CD4-positive, CD25-positive, alpha-beta regulatory T cell (primary cell): ENCODE results near the gene PLCG2. TPM values are rescaled to one million over a fixed set of nuclear protein-coding genes. Genes with fewer than 3 reads are reported as not detected.
"Not testable (repeated sequence)": the region's sequence is repeated elsewhere in the genome, so short reads cannot be mapped to it uniquely, and the experiment has no call there.

Experiments
- ATAC-seq, 2 donors: fragments of 150-1000 bp; cut with Tn5 transposase; one replicate each; pipeline ENCODE4 v1.10.0; 2021; ENCODE audit warnings: low read depth in 2 of 2, moderate number of reproducible peaks in 2 of 2, moderate library complexity in 1 of 2
- DNase-seq, 3 donors: peaks; one replicate each; pipeline versions ENCODE4 v3.0.0 to v3.0.0-alpha.2; 2012 to 2022; ENCODE audit warnings: mixed read lengths in 1 of 3
- H3K27ac ChIP-seq: one replicate; pipeline ENCODE4 v1.7.0; 2013; ENCODE audit warnings: mild to moderate bottlenecking, low read length; ENCODE audit not compliant: insufficient read depth, poor library complexity, severe bottlenecking
- H3K27me3 ChIP-seq: one replicate; pipeline ENCODE4 v1.7.0; 2013; ENCODE audit warnings: low read length; ENCODE audit not compliant: control insufficient read depth, insufficient read depth
- H3K36me3 ChIP-seq: one replicate; pipeline ENCODE4 v1.7.0; 2013; ENCODE audit warnings: mild to moderate bottlenecking, low read length, moderate library complexity; ENCODE audit not compliant: control insufficient read depth, insufficient read depth
- H3K4me1 ChIP-seq: 2 replicates; pipeline ENCODE4 v1.7.0; 2013; ENCODE audit warnings: mild to moderate bottlenecking, low read length; ENCODE audit not compliant: insufficient read depth, control insufficient read depth, poor library complexity, severe bottlenecking
- H3K4me3 ChIP-seq: one replicate; pipeline ENCODE4 v1.7.0; 2013; ENCODE audit warnings: low read depth, mild to moderate bottlenecking, low read length, moderate library complexity
- H3K9me3 ChIP-seq, 2 experiments: 1 replicate in 1 of 2; 2 replicates in 1 of 2; pipeline ENCODE4 v1.7.0; 2013; ENCODE audit warnings: low read length in 2 of 2, mild to moderate bottlenecking in 1 of 2, moderate library complexity in 1 of 2; ENCODE audit not compliant: control insufficient read depth in 2 of 2
- H3K27ac Mint-ChIP-seq, 3 donors: one replicate each; pipeline ENCODE4 v1.8.0; 2020 to 2022; ENCODE audit warnings: mild to moderate bottlenecking in 3 of 3, mixed read lengths in 3 of 3, moderate library complexity in 2 of 3
- H3K27me3 Mint-ChIP-seq: one replicate; pipeline ENCODE4 v1.8.0; 2022; ENCODE audit warnings: mild to moderate bottlenecking, mixed read lengths
- H3K36me3 Mint-ChIP-seq: one replicate; pipeline ENCODE4 v1.8.0; 2020; ENCODE audit warnings: mixed read lengths
- H3K4me1 Mint-ChIP-seq, 4 donors: one replicate each; pipeline ENCODE4 v1.8.0; 2020 to 2022; ENCODE audit warnings: mixed read lengths in 4 of 4, mild to moderate bottlenecking in 1 of 4
- H3K4me3 Mint-ChIP-seq, 4 donors: one replicate each; pipeline ENCODE4 v1.8.0; 2020 to 2022; ENCODE audit warnings: mild to moderate bottlenecking in 4 of 4, mixed read lengths in 4 of 4, moderate library complexity in 3 of 4
- H3K9me3 Mint-ChIP-seq, 7 donors: one replicate each; pipeline ENCODE4 v1.8.0; 2020 to 2022; ENCODE audit warnings: mixed read lengths in 7 of 7, mild to moderate bottlenecking in 3 of 7, moderate library complexity in 2 of 7
- polyA plus RNA-seq, 4 donors: library from polyadenylated mRNA; unstranded; fragments of 300-500 nt; fragmentation: Illumina TruSeq; gene quantifications; one replicate each; pipeline ENCODE4 v1.2.3, GENCODE V29; 2021
- total RNA-seq: library from RNA; stranded (reverse); gene quantifications from one replicate; pipeline ENCODE4 v1.2.3, GENCODE V29; 2022

PLCG2 gene
- total and polyA plus RNA-seq, 5 donors from 2014 or later: 0.59 to 3.8 (median 1.3) TPM; not detected in 1

- H3K4me3 ChIP-seq, H3K27ac Mint-ChIP-seq, H3K36me3 ChIP-seq, H3K4me3 Mint-ChIP-seq, ATAC-seq, DNase-seq, H3K4me1 ChIP-seq, H3K9me3 ChIP-seq, H3K36me3 Mint-ChIP-seq, H3K27ac ChIP-seq, H3K27me3 Mint-ChIP-seq, H3K4me1 Mint-ChIP-seq, H3K9me3 Mint-ChIP-seq, H3K27me3 ChIP-seq: not testable (repeated sequence)
Observed at GRCh38 chr16:81877490-81877889, 98.4 kb downstream of the PLCG2 start.

GRCh38 chr16:81878529-81878928, 99.4 kb downstream of the PLCG2 start:
- DNase-seq (no peak), ATAC-seq (no peak)
- Mint-ChIP-seq H3K9me3 (no peaks in the 10 kb centered on the region), H3K4me3 (no peak overlapping the region), H3K4me1 (peaks cover 0 to 3% (median 2%) of the 10 kb centered on the region in 4 donors), H3K27me3 (no peaks in the 10 kb centered on the region), H3K36me3 (no peaks in the 10 kb centered on the region), H3K27ac (no peak overlapping the region)
- no peak overlapping the region for H3K4me3 ChIP-seq
- H3K36me3 ChIP-seq: no peaks in the 10 kb centered on the region
- no peaks in the 10 kb centered on the region for H3K4me1 ChIP-seq
- H3K27me3 ChIP-seq: no peaks in the 10 kb centered on the region
- no peak overlapping the region for H3K27ac ChIP-seq
- H3K9me3 ChIP-seq: no peaks in the 10 kb centered on the region

- Histone ChIP-seq H3K27ac (no peak overlapping the region), H3K36me3 (no peaks in the 10 kb centered on the region), H3K27me3 (no peaks in the 10 kb centered on the region), H3K9me3 (no peaks in the 10 kb centered on the region), H3K4me1 (no peaks in the 10 kb centered on the region), H3K4me3 (no peak overlapping the region)
- H3K27ac Mint-ChIP-seq: no peak overlapping the region
- H3K27me3 Mint-ChIP-seq: no peaks in the 10 kb centered on the region
- no peaks in the 10 kb centered on the region for H3K9me3 Mint-ChIP-seq
- ATAC-seq: no peak
- peak in 1 of 3 donors; percentile 11 for DNase-seq
- H3K4me1 Mint-ChIP-seq: no peaks in the 10 kb centered on the region
- H3K36me3 Mint-ChIP-seq: no peaks in the 10 kb centered on the region
- no peak overlapping the region for H3K4me3 Mint-ChIP-seq
Observed at GRCh38 chr16:81879625-81880024, 100.5 kb downstream of the PLCG2 start.

- no peaks in the 10 kb centered on the region for H3K27me3 ChIP-seq
- H3K9me3 ChIP-seq: no peaks in the 10 kb centered on the region
- ATAC-seq (no peak), DNase-seq (no peak)
- no peaks in the 10 kb centered on the region for H3K27me3 Mint-ChIP-seq
- H3K4me1 ChIP-seq: no peaks in the 10 kb centered on the region
- no peaks in the 10 kb centered on the region for H3K36me3 ChIP-seq
- no peak overlapping the region for H3K4me3 ChIP-seq
- H3K9me3 Mint-ChIP-seq: no peaks in the 10 kb centered on the region
- H3K4me3 Mint-ChIP-seq: no peak overlapping the region
- no peak overlapping the region for H3K27ac Mint-ChIP-seq
- no peaks in the 10 kb centered on the region for H3K4me1 Mint-ChIP-seq
- H3K36me3 Mint-ChIP-seq: no peaks in the 10 kb centered on the region
- no peak overlapping the region for H3K27ac ChIP-seq
Observed at GRCh38 chr16:81880816-81881215, 101.7 kb downstream of the PLCG2 start.

DNA sequence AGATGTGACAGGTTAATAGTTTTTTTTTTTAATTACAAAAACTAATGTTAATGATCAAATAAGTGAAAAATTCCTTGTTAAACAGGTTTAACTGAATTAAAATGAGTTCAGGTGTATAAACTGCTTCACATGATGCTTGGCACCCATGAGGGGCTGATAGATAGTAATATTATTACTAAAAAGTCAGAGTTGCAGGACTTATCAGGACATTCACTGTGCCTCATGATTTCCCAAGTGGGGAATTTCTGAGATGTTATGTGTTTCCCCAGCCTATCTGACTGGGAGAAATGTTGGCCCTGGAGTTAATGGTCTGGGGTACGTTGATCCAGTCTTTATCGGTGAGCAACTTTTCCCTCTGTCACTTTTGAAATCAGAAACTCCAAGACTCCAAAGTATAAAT, 102.1 kb downstream of the PLCG2 start:
- Mint-ChIP-seq H3K4me3 (no peak overlapping the region), H3K9me3 (no peaks in the 10 kb centered on the region), H3K4me1 (no peaks in the 10 kb centered on the region), H3K27ac (no peak overlapping the region), H3K36me3 (no peaks in the 10 kb centered on the region), H3K27me3 (no peaks in the 10 kb centered on the region)
- no peaks in the 10 kb centered on the region for H3K36me3 ChIP-seq
- DNase-seq: no peak
- H3K9me3 ChIP-seq: no peaks in the 10 kb centered on the region
- no peak overlapping the region for H3K27ac ChIP-seq
- H3K4me1 ChIP-seq: no peaks in the 10 kb centered on the region
- H3K4me3 ChIP-seq: no peak overlapping the region
- no peak for ATAC-seq
- no peaks in the 10 kb centered on the region for H3K27me3 ChIP-seq

GRCh38 chr16:81882559-81882958, 103.5 kb downstream of the PLCG2 start:
- ATAC-seq: no peak
- no peaks in the 10 kb centered on the region for H3K36me3 ChIP-seq

DNA sequence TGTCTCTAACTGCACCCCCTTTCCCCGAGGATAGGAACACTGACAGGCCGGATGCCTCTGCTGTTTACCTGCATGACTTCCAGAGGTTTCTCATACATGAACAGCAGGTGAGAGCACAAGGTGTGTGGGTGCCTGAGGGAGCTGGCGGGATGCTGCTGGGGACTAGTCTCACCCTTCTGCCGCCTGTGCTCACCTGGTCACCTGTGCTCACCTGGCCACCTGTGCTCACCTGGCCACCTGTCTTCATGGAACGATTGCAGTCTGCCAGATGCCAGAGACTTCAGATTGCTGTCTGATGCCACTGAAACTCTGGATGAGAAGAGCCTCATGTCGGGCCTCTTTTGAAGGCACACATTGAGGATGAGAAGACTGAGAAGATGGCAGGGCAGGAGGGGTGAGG, 104.1 kb downstream of the PLCG2 start:
- no peaks in the 10 kb centered on the region for H3K27me3 ChIP-seq
- Mint-ChIP-seq H3K4me3 (no peak overlapping the region), H3K36me3 (no peaks in the 10 kb centered on the region), H3K27me3 (no peaks in the 10 kb centered on the region), H3K9me3 (no peaks in the 10 kb centered on the region), H3K27ac (no peak overlapping the region), H3K4me1 (no peaks in the 10 kb centered on the region)
- no peak overlapping the region for H3K4me3 ChIP-seq
- H3K27ac ChIP-seq: no peak overlapping the region
- H3K4me1 ChIP-seq: no peaks in the 10 kb centered on the region
- DNase-seq (no peak), ATAC-seq (no peak)
- no peaks in the 10 kb centered on the region for H3K36me3 ChIP-seq
- no peaks in the 10 kb centered on the region for H3K9me3 ChIP-seq

More at GRCh38 chr16:81882559-81882958, 103.5 kb downstream of the PLCG2 start:
- Histone ChIP-seq H3K27me3 (no peaks in the 10 kb centered on the region), H3K27ac (no peak overlapping the region), H3K4me3 (no peak overlapping the region), H3K9me3 (no peaks in the 10 kb centered on the region), H3K4me1 (no peaks in the 10 kb centered on the region)
- no peak overlapping the region for H3K27ac Mint-ChIP-seq
- DNase-seq: no peak
- no peaks in the 10 kb centered on the region for H3K9me3 Mint-ChIP-seq
- no peaks in the 10 kb centered on the region for H3K36me3 Mint-ChIP-seq
- H3K27me3 Mint-ChIP-seq: no peaks in the 10 kb centered on the region
- H3K4me3 Mint-ChIP-seq: no peak overlapping the region
- no peaks in the 10 kb centered on the region for H3K4me1 Mint-ChIP-seq

DNA sequence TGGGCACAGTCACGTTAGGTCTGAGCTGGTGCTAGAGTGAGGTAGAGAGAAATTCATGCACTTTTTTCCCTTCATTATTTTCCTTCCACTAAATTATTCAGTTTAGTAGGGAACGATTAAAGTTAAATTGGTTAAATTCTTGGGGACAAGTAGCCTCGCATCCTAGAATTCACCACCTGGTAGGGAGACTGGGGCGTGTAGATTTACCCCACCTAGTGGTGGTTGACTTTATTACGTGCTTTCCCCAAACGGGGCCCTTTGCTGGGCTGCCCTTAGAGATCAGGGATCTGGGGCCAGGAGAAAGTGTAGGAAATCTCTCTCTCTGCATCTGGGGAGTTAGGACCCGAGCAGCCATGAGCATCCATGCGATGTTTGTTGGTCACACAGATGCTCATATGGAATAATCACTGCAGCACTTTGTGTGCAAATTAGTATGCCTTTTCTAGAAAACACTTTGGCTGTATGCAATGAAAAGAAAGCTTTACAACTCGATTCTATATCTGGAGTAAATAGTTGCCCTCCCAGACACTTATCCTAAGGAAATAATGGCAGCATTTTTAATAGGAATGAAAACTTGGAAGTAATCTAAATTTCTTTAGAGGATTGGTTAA, 107.0 kb downstream of the PLCG2 start:
- no peak overlapping the region for H3K27ac ChIP-seq
- H3K9me3 ChIP-seq: no peaks in the 10 kb centered on the region
- DNase-seq: peak in 1 of 3 donors; percentile 14
- peaks cover 0 to 2% (median 0%) of the 10 kb centered on the region in 4 donors for H3K4me1 Mint-ChIP-seq
- H3K27me3 Mint-ChIP-seq: no peaks in the 10 kb centered on the region
- H3K36me3 ChIP-seq: no peaks in the 10 kb centered on the region
- no peaks in the 10 kb centered on the region for H3K27me3 ChIP-seq
- H3K9me3 Mint-ChIP-seq: no peaks in the 10 kb centered on the region
- ATAC-seq: no peak
- no peaks in the 10 kb centered on the region for H3K36me3 Mint-ChIP-seq
- H3K4me3 Mint-ChIP-seq: no peak overlapping the region
- no peak overlapping the region for H3K27ac Mint-ChIP-seq
- no peak overlapping the region for H3K4me3 ChIP-seq
- no peaks in the 10 kb centered on the region for H3K4me1 ChIP-seq
